Keratinocyte (primary cell): Measurements from ENCODE around the gene CLBA1. TPM values are rescaled to one million over a fixed set of nuclear protein-coding genes. Genes with fewer than 3 reads are reported as not detected.
"Not testable (repeated sequence)": the region's sequence is repeated elsewhere in the genome, so short reads cannot be mapped to it uniquely, and the experiment has no call there.

Source experiments
- DNase-seq: peaks from one replicate; pipeline ENCODE4 v3.0.0-alpha.2; 2011; ENCODE audit warnings: low read depth, missing footprints, low spot score
- FAIRE-seq: peaks from 2 replicates; lab custom pipeline; 2011; peaks lifted over from hg19 to GRCh38; lab: Jason Lieb, UNC
- H2AFZ ChIP-seq: 2 replicates; pipeline ENCODE4 v1.6.0; 2012; ENCODE audit warnings: low read length, control low read depth, inconsistent platforms; ENCODE audit not compliant: control insufficient read depth
- H3K27ac ChIP-seq: 2 replicates; pipeline ENCODE4 v1.5.1; 2011; ENCODE audit warnings: low read length; ENCODE audit not compliant: control insufficient read depth, insufficient read depth
- H3K27me3 ChIP-seq: 3 replicates; pipeline ENCODE4 v1.6.0; 2011; ENCODE audit warnings: low read length; ENCODE audit not compliant: control insufficient read depth, insufficient read depth; ENCODE audit errors: extremely low read depth
- H3K36me3 ChIP-seq, 2 experiments: 2 replicates in 1 of 2; 3 replicates in 1 of 2; pipeline ENCODE4 v1.5.1; 2011; ENCODE audit warnings: low read length in 2 of 2, mild to moderate bottlenecking in 1 of 2; ENCODE audit not compliant: control insufficient read depth in 2 of 2, insufficient read depth in 2 of 2; ENCODE audit errors: extremely low read depth in 1 of 2
- H3K4me1 ChIP-seq: 3 replicates; pipeline ENCODE4 v1.5.1; 2011; ENCODE audit warnings: low read length; ENCODE audit not compliant: control insufficient read depth, insufficient read depth; ENCODE audit errors: extremely low read depth
- H3K4me2 ChIP-seq: 3 replicates; pipeline ENCODE4 v1.6.0; 2011; ENCODE audit warnings: low read depth, low read length; ENCODE audit not compliant: control insufficient read depth, insufficient read depth; ENCODE audit errors: extremely low read depth
- H3K4me3 ChIP-seq, 3 experiments: fragments of 200-600 bp in 1 of 3; sonication (generic) in 1 of 3; 2 replicates in 2 of 3; 3 replicates in 1 of 3; pipeline ENCODE4 v1.5.1; 2011 to 2016; ENCODE audit warnings: low read length in 3 of 3, mild to moderate bottlenecking in 3 of 3, control low read depth in 2 of 3, inconsistent platforms in 1 of 3, low read depth in 1 of 3, mixed read lengths in 1 of 3, mixed run types in 1 of 3, moderate library complexity in 1 of 3; ENCODE audit not compliant: control insufficient read depth in 2 of 3, insufficient read depth in 2 of 3; ENCODE audit errors: extremely low read depth in 1 of 3
- H3K79me2 ChIP-seq: 2 replicates; pipeline ENCODE4 v1.6.0; 2012; ENCODE audit warnings: low read length; ENCODE audit not compliant: control insufficient read depth, insufficient read depth
- H3K9ac ChIP-seq: 3 replicates; pipeline ENCODE4 v1.6.0; 2011; ENCODE audit warnings: low read length; ENCODE audit not compliant: control insufficient read depth, insufficient read depth; ENCODE audit errors: extremely low read depth
- H3K9me1 ChIP-seq: 3 replicates; pipeline ENCODE4 v1.6.0; 2011; ENCODE audit warnings: low read length; ENCODE audit not compliant: control insufficient read depth, insufficient read depth; ENCODE audit errors: extremely low read depth
- H3K9me3 ChIP-seq: 2 replicates; pipeline ENCODE4 v1.5.1; 2012; ENCODE audit warnings: low read depth, low read length; ENCODE audit not compliant: control insufficient read depth
- H4K20me1 ChIP-seq: 3 replicates; pipeline ENCODE4 v1.6.0; 2011; ENCODE audit warnings: low read length; ENCODE audit not compliant: control insufficient read depth, insufficient read depth; ENCODE audit errors: extremely low read depth
- EZH2 ChIP-seq: IDR thresholded peaks from one replicate; pipeline ENCODE4 v1.6.1; 2012; ENCODE audit warnings: inconsistent platforms, mild to moderate bottlenecking, low read length, moderate library complexity
- dilution Hi-C: fragments of 300-500 bp; cut with MboI; formaldehyde crosslinking; loops from one replicate; pipeline ENCODE4 v1.7.0; 2020; ENCODE audit warnings: low sequenced_read_pairs; ENCODE audit not compliant: extremely low pct_ligation_motif_present
- polyA plus RNA-seq, 5 experiments: library from polyadenylated mRNA; depleted of rRNA in 3 of 5; stranded (reverse) in 3 of 5; stranded (forward) in 1 of 5; unstranded in 1 of 5; fragments of >200 nt; gene quantifications; 1 replicate in 1 of 5; 2 replicates in 3 of 5; 3 replicates in 1 of 5; pipeline versions ENCODE4 v1.2.1 to v1.2.3, GENCODE V29; 2011 to 2012; ENCODE audit warnings: missing spikeins in 2 of 5, low read depth in 1 of 5, low replicate concordance in 1 of 5
- TF ChIP-seq, protein P1 (sequence below), 3 experiments: IDR thresholded peaks in 1 of 3; conservative IDR thresholded peaks in 1 of 3; optimal IDR thresholded peaks in 1 of 3; 2 replicates in 2 of 3; 3 replicates in 1 of 3; pipeline versions ENCODE3 to v1.5.1; 2011; ENCODE audit warnings: low read length in 3 of 3, mild to moderate bottlenecking in 3 of 3, moderate library complexity in 2 of 3, control low read depth in 1 of 3, inconsistent platforms in 1 of 3; ENCODE audit not compliant: insufficient read depth in 2 of 3; ENCODE audit errors: extremely low read depth in 1 of 3

The CLBA1 gene
- polyA plus RNA-seq, 1 donor (not counting 4 experiments of a cell fraction or from before 2014, with no cell fraction given) = 8.6 TPM

GRCh38 chr14:105033412-105033900 is 47.9 kb downstream of the CLBA1 start:
- Histone ChIP-seq H3K27ac (peak overlapping the region; percentile 80), H3K4me2 (peak overlapping the region; percentile 93), H3K9ac (peak overlapping the region; percentile 81), H3K4me3 (peak overlapping the region; percentile 48 to 81 (median 59)), H3K4me1 (peaks cover 16% of the 10 kb centered on the region)
- H3K9me1 ChIP-seq, H4K20me1 ChIP-seq, H2AFZ ChIP-seq, H3K9me3 ChIP-seq, H3K27me3 ChIP-seq, H3K79me2 ChIP-seq, DNase-seq, dilution Hi-C loops, FAIRE-seq, H3K36me3 ChIP-seq: not testable (repeated sequence)

GRCh38 chr14:105034315-105035039 is 48.9 kb downstream of the CLBA1 start:
- FAIRE-seq = no peak
- no peak overlapping the region for H3K9ac ChIP-seq
- H3K36me3 ChIP-seq = no peaks in the 10 kb centered on the region
- H3K9me3 ChIP-seq = no peaks in the 10 kb centered on the region
- H3K4me2 ChIP-seq = peak overlapping the region; percentile 93
- peaks cover 5% of the 10 kb centered on the region for H3K79me2 ChIP-seq
- dilution Hi-C loops = no loop called here
- no peak overlapping the region for H2AFZ ChIP-seq
- TF ChIP-seq EZH2 = no peak
- TF ChIP-seq, protein P1, sequence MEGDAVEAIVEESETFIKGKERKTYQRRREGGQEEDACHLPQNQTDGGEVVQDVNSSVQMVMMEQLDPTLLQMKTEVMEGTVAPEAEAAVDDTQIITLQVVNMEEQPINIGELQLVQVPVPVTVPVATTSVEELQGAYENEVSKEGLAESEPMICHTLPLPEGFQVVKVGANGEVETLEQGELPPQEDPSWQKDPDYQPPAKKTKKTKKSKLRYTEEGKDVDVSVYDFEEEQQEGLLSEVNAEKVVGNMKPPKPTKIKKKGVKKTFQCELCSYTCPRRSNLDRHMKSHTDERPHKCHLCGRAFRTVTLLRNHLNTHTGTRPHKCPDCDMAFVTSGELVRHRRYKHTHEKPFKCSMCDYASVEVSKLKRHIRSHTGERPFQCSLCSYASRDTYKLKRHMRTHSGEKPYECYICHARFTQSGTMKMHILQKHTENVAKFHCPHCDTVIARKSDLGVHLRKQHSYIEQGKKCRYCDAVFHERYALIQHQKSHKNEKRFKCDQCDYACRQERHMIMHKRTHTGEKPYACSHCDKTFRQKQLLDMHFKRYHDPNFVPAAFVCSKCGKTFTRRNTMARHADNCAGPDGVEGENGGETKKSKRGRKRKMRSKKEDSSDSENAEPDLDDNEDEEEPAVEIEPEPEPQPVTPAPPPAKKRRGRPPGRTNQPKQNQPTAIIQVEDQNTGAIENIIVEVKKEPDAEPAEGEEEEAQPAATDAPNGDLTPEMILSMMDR (optimal IDR thresholded peaks at IDR 0.05 in 1 of 3, IDR thresholded peaks at IDR 0.05 in 1 of 3, conservative IDR thresholded peaks at IDR 0.05 in 1 of 3; ENCODE audit: extremely low read depth in 1 of 3, insufficient read depth in 2 of 3, low read length in 3 of 3) = no peak
- peaks cover 15% of the 10 kb centered on the region for H3K4me1 ChIP-seq
- H3K27ac ChIP-seq = no peak overlapping the region
- no peaks in the 10 kb centered on the region for H4K20me1 ChIP-seq
- no peaks in the 10 kb centered on the region for H3K9me1 ChIP-seq
- DNase-seq = no peak
- peak overlapping the region in 2 of 3 experiments; percentile 21 to 48 for H3K4me3 ChIP-seq
- H3K27me3 ChIP-seq = no peaks in the 10 kb centered on the region

DNA sequence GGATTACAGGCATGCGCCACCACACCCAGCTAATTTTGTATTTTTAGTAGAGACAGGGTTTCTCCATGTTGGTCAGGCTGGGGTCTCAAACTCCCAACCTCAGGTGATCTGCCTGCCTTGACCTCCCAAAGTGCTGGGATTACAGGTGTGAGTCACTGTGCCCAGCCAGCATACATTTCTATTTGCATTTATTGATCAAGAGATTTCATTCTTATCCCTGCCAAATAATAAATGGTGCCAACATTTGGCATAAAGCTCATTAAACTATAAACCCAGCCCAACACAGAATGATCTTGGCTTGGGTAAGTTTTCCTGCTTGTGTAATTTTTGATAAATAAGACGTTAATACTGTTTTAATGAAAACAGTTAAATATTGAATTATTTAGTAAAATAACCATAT is 50.0 kb downstream of the CLBA1 start:
- H3K27me3 ChIP-seq, H4K20me1 ChIP-seq, H3K79me2 ChIP-seq, H3K4me3 ChIP-seq, H3K9ac ChIP-seq, H3K9me1 ChIP-seq, H3K27ac ChIP-seq, FAIRE-seq, H3K9me3 ChIP-seq, H3K4me1 ChIP-seq, DNase-seq, H3K36me3 ChIP-seq, H3K4me2 ChIP-seq, dilution Hi-C loops, H2AFZ ChIP-seq: not testable (repeated sequence)
